GM23338 (cell line): ENCODE measurements around the gene LRIG1. TPM values are rescaled to one million over a fixed set of nuclear protein-coding genes. Genes with fewer than 3 reads are reported as not detected.

Experiments
- ATAC-seq: fragments of 200-7000 bp; cut with Tn5 transposase; 3 replicates; pipeline ENCODE4 v1.9.1; 2020
- DNase-seq: peaks from one replicate; pipeline ENCODE4 v3.0.0-alpha.2; 2015; ENCODE audit warnings: low spot score
- H2AFZ ChIP-seq: fragments of 200-600 bp; sonication (generic); 2 replicates; pipeline ENCODE4 v1.8.0; 2016; ENCODE audit warnings: antibody characterized with exemption, mild to moderate bottlenecking, moderate library complexity
- H3F3A ChIP-seq: fragments of 200-600 bp; sonication (generic); replicated peaks from 2 replicates; pipeline ENCODE4 v1.8.0; 2017; ENCODE audit warnings: antibody characterized with exemption, mixed run types, low read depth
- H3K27ac ChIP-seq: fragments of 200-600 bp; sonication (generic); 2 replicates; pipeline ENCODE4 v1.6.1; 2016; ENCODE audit warnings: low read depth
- H3K27me3 ChIP-seq: fragments of 200-600 bp; sonication (generic); 2 replicates; pipeline ENCODE4 v1.8.0; 2016; ENCODE audit warnings: mild to moderate bottlenecking, mixed run types, moderate library complexity; ENCODE audit not compliant: insufficient read depth
- H3K36me3 ChIP-seq: fragments of 200-600 bp; sonication (generic); 2 replicates; pipeline ENCODE4 v1.8.0; 2016; ENCODE audit warnings: mild to moderate bottlenecking; ENCODE audit not compliant: insufficient read depth
- H3K4me1 ChIP-seq: fragments of 200-600 bp; sonication (generic); 2 replicates; pipeline ENCODE4 v1.8.0; 2016; ENCODE audit warnings: mild to moderate bottlenecking, moderate library complexity; ENCODE audit not compliant: insufficient read depth
- H3K4me2 ChIP-seq: fragments of 200-600 bp; sonication (generic); 2 replicates; pipeline ENCODE4 v1.7.1; 2017; ENCODE audit warnings: mixed run types
- H3K4me3 ChIP-seq: fragments of 200-600 bp; sonication (generic); 2 replicates; pipeline ENCODE4 v1.6.1; 2016; ENCODE audit warnings: mixed run types
- H3K79me2 ChIP-seq: fragments of 200-600 bp; sonication (generic); replicated peaks from 2 replicates; pipeline ENCODE4 v1.8.0; 2017; ENCODE audit warnings: mild to moderate bottlenecking; ENCODE audit not compliant: insufficient read depth
- H3K9me2 ChIP-seq: fragments of 200-600 bp; sonication (generic); 2 replicates; pipeline ENCODE4 v1.8.0; 2017; ENCODE audit not compliant: insufficient read depth
- H4K20me1 ChIP-seq: fragments of 200-600 bp; sonication (generic); replicated peaks from 2 replicates; pipeline ENCODE4 v1.8.0; 2017; ENCODE audit warnings: mild to moderate bottlenecking; ENCODE audit not compliant: insufficient read depth
- H3K27ac Mint-ChIP-seq: 2 replicates; pipeline ENCODE4 v1.8.0; 2020; ENCODE audit warnings: inconsistent platforms, mild to moderate bottlenecking, moderate library complexity, mixed read lengths
- H3K27me3 Mint-ChIP-seq: 3 replicates; pipeline ENCODE4 v1.8.0; 2022; ENCODE audit warnings: low read depth, mild to moderate bottlenecking, moderate library complexity, mixed read lengths, inconsistent platforms; ENCODE audit not compliant: insufficient read depth, poor library complexity
- H3K36me3 Mint-ChIP-seq: 3 replicates; pipeline ENCODE4 v1.8.0; 2021; ENCODE audit warnings: low read depth, mild to moderate bottlenecking, inconsistent platforms, moderate library complexity, mixed read lengths
- H3K4me1 Mint-ChIP-seq: 3 replicates; pipeline ENCODE4 v1.8.0; 2020; ENCODE audit warnings: mild to moderate bottlenecking, inconsistent platforms, mixed read lengths
- H3K4me3 Mint-ChIP-seq: 3 replicates; pipeline ENCODE4 v1.8.0; 2021; ENCODE audit warnings: moderate library complexity, mild to moderate bottlenecking, inconsistent platforms, mixed read lengths
- H3K9me3 Mint-ChIP-seq: 3 replicates; pipeline ENCODE4 v1.8.0; 2020; ENCODE audit warnings: moderate library complexity, mild to moderate bottlenecking, inconsistent platforms, mixed read lengths
- CREB1 ChIP-seq: fragments of 250-450 bp; sonication (Bioruptor Pico); IDR thresholded peaks from 2 replicates; pipeline ENCODE4 v1.5.0; 2020; ENCODE audit warnings: low read depth, mild to moderate bottlenecking, moderate library complexity
- CTCF ChIP-seq, 2 experiments: fragments of 200-600 bp in 1 of 2; sonication (generic) in 1 of 2; conservative IDR thresholded peaks; 2 replicates each; pipeline versions ENCODE4 v1.5.1 to v1.6.1; 2016 to 2017; ENCODE audit warnings: antibody characterized with exemption in 2 of 2, low read depth in 2 of 2, mild to moderate bottlenecking in 2 of 2, moderate library complexity in 1 of 2
- EZH2 ChIP-seq: fragments of 200-600 bp; sonication (generic); IDR thresholded peaks from one replicate; pipeline ENCODE4 v1.8.0; 2017; ENCODE audit warnings: antibody characterized with exemption, mild to moderate bottlenecking, low read depth; ENCODE audit not compliant: unreplicated experiment
- EZH2phosphoT487 ChIP-seq: fragments of 200-600 bp; sonication (generic); IDR thresholded peaks from one replicate; pipeline ENCODE4 v1.8.1; 2018; ENCODE audit warnings: antibody characterized with exemption; ENCODE audit not compliant: unreplicated experiment
- NANOG ChIP-seq: IDR thresholded peaks from 2 replicates; pipeline ENCODE4 v1.6.1; 2016; ENCODE audit warnings: antibody characterized with exemption, borderline replicate concordance
- STAT1 ChIP-seq: IDR thresholded peaks from one replicate; pipeline ENCODE4 v1.6.1; 2016; ENCODE audit warnings: antibody characterized with exemption; ENCODE audit not compliant: unreplicated experiment
- ZNF331 ChIP-seq: fragments of 250-450 bp; sonication (Bioruptor Pico); IDR thresholded peaks from 2 replicates; pipeline ENCODE4 v1.5.0; 2020; ENCODE audit warnings: low read depth, mild to moderate bottlenecking, moderate library complexity
- polyA plus RNA-seq: library from polyadenylated mRNA; unstranded; fragments of >200 nt; fragmentation: Nextera tagmentation; extraction: Ambion mirVana; gene quantifications from 2 replicates; pipeline ENCODE4 v1.2.1, GENCODE V29; 2016
- total RNA-seq: library from RNA; depleted of rRNA; stranded (reverse); fragments of >200 nt; shearing (Covaris generic); gene quantifications from 2 replicates; pipeline ENCODE4 v1.2.3, GENCODE V29; 2014
- TF ChIP-seq, protein P1 (sequence below): fragments of 250-450 bp; sonication (Bioruptor Pico); IDR thresholded peaks from 2 replicates; pipeline ENCODE4 v1.5.0; 2020; ENCODE audit warnings: mild to moderate bottlenecking, moderate library complexity

LRIG1 gene
- total and polyA plus RNA-seq, 2 experiments from 2014 or later = 40.0 to 134 TPM

GRCh38 chr3:66463054-66463631 lies 37.7 kb downstream of the LRIG1 start:
- Mint-ChIP-seq H3K4me3 (no peak overlapping the region), H3K27ac (peak overlapping the region; percentile 7; the same call in 1 of the 2 replicates), H3K9me3 (no peaks in the 10 kb centered on the region), H3K36me3 (peaks cover 46% of the 10 kb centered on the region), H3K27me3 (peaks cover 4% of the 10 kb centered on the region), H3K4me1 (peaks cover 44% of the 10 kb centered on the region)
- Histone ChIP-seq H4K20me1 (peaks cover 75% of the 10 kb centered on the region), H3K36me3 (peaks cover 25% of the 10 kb centered on the region; the same call in 1 of the 2 replicates), H3K27me3 (no peaks in the 10 kb centered on the region), H3K27ac (peak overlapping the region; percentile 33; the same call in 1 of the 2 replicates), H3F3A (no peaks in the 10 kb centered on the region), H3K4me1 (peaks cover 36% of the 10 kb centered on the region), H3K79me2 (peaks cover 97% of the 10 kb centered on the region), H2AFZ (no peak overlapping the region), H3K4me3 (no peak overlapping the region), H3K4me2 (no peak overlapping the region), H3K9me2 (no peaks in the 10 kb centered on the region)
- DNase-seq = no peak
- ATAC-seq = no peak
- TF ChIP-seq EZH2phosphoT487 = no peak

DNA sequence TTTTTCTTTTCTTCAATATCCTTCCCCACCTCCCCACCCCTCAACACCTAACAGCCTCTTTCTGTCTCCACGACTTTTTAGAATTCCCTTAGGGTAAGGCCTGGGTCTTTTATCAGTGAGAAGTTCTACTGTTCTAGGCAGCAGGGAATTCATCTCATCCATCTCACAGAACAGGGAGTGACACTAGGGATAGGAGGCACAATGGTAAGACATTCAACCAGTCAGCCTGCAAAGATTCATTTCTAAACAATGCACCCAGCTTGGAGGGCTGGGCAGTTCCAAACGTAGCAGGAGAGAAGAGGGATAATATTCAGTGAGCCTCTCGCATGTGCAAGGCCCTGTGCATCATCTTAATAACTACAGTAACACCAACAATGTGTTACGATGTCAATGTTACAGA lies 43.6 kb downstream of the LRIG1 start:
- ATAC-seq = no peak
- H3K79me2 ChIP-seq = peaks cover 95% of the 10 kb centered on the region
- H3K27ac ChIP-seq = no peak overlapping the region

DNA sequence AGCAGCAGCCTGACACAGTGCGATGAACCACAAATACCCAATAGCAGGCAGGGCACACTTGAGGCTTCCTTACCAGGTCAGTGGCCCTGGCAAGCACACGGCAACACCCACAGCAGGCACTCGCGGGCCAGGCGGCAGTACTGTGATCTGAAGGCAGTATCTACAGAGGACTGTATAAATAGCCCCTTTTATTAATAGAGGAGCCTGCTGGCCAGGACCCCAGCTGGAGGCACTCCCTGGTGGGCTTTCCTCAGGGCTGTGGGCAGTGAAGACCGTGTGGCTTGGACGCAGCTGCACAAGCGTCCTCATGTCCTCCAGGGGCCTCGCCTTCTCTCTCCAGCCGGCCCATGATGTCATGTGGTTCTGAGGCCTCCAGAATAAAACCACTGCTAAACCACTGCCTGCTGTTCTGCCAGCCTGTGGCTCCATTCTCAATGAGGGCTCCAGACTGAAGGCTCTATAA lies 44.1 kb downstream of the LRIG1 start:
- peaks cover 93% of the 10 kb centered on the region for H3K36me3 Mint-ChIP-seq
- peaks cover 35% of the 10 kb centered on the region for H3K4me1 ChIP-seq
- TF ChIP-seq NANOG (no peak), STAT1 (no peak), EZH2phosphoT487 (no peak), EZH2 (no peak), CREB1 (CRISPR knock-in tag) (no peak), CTCF (conservative IDR thresholded peaks at IDR 0.05; ENCODE audit: low read depth in 2 of 2) (no peak)
- TF ChIP-seq, protein P1, sequence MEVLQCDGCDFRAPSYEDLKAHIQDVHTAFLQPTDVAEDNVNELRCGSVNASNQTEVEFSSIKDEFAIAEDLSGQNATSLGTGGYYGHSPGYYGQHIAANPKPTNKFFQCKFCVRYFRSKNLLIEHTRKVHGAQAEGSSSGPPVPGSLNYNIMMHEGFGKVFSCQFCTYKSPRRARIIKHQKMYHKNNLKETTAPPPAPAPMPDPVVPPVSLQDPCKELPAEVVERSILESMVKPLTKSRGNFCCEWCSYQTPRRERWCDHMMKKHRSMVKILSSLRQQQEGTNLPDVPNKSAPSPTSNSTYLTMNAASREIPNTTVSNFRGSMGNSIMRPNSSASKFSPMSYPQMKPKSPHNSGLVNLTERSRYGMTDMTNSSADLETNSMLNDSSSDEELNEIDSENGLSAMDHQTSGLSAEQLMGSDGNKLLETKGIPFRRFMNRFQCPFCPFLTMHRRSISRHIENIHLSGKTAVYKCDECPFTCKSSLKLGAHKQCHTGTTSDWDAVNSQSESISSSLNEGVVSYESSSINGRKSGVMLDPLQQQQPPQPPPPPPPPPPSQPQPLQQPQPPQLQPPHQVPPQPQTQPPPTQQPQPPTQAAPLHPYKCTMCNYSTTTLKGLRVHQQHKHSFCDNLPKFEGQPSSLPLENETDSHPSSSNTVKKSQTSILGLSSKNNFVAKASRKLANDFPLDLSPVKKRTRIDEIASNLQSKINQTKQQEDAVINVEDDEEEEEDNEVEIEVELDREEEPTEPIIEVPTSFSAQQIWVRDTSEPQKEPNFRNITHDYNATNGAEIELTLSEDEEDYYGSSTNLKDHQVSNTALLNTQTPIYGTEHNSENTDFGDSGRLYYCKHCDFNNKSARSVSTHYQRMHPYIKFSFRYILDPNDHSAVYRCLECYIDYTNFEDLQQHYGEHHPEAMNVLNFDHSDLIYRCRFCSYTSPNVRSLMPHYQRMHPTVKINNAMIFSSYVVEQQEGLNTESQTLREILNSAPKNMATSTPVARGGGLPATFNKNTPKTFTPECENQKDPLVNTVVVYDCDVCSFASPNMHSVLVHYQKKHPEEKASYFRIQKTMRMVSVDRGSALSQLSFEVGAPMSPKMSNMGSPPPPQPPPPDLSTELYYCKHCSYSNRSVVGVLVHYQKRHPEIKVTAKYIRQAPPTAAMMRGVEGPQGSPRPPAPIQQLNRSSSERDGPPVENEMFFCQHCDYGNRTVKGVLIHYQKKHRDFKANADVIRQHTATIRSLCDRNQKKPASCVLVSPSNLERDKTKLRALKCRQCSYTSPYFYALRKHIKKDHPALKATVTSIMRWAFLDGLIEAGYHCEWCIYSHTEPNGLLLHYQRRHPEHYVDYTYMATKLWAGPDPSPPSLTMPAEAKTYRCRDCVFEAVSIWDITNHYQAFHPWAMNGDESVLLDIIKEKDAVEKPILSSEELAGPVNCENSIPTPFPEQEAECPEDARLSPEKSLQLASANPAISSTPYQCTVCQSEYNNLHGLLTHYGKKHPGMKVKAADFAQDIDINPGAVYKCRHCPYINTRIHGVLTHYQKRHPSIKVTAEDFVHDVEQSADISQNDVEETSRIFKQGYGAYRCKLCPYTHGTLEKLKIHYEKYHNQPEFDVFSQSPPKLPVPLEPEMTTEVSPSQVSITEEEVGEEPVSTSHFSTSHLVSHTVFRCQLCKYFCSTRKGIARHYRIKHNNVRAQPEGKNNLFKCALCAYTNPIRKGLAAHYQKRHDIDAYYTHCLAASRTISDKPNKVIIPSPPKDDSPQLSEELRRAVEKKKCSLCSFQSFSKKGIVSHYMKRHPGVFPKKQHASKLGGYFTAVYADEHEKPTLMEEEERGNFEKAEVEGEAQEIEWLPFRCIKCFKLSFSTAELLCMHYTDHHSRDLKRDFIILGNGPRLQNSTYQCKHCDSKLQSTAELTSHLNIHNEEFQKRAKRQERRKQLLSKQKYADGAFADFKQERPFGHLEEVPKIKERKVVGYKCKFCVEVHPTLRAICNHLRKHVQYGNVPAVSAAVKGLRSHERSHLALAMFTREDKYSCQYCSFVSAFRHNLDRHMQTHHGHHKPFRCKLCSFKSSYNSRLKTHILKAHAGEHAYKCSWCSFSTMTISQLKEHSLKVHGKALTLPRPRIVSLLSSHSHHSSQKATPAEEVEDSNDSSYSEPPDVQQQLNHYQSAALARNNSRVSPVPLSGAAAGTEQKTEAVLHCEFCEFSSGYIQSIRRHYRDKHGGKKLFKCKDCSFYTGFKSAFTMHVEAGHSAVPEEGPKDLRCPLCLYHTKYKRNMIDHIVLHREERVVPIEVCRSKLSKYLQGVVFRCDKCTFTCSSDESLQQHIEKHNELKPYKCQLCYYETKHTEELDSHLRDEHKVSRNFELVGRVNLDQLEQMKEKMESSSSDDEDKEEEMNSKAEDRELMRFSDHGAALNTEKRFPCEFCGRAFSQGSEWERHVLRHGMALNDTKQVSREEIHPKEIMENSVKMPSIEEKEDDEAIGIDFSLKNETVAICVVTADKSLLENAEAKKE (CRISPR knock-in tag) = no peak

More for the DNA sequence above, 43.6 kb downstream of the LRIG1 start:
- H3K9me3 Mint-ChIP-seq = no peaks in the 10 kb centered on the region
- Histone ChIP-seq H3K36me3 (peaks cover 47% of the 10 kb centered on the region), H3K4me1 (peaks cover 29% of the 10 kb centered on the region), H3K27me3 (no peaks in the 10 kb centered on the region), H3F3A (0 out of 2 replicates have a peak, but pooled peaks cover 5% of the 10 kb centered on the region), H3K4me2 (no peak overlapping the region), H3K9me2 (no peaks in the 10 kb centered on the region), H2AFZ (no peak overlapping the region), H4K20me1 (peaks cover 50% of the 10 kb centered on the region), H3K4me3 (no peak overlapping the region)
- H3K4me1 Mint-ChIP-seq = peaks cover 37% of the 10 kb centered on the region
- TF ChIP-seq ZNF331 = no peak
- peak overlapping the region; percentile 24; the same call in 1 of the 2 replicates for H3K27ac Mint-ChIP-seq
- H3K36me3 Mint-ChIP-seq = peaks cover 93% of the 10 kb centered on the region
- H3K4me3 Mint-ChIP-seq = no peak overlapping the region
- no peak for DNase-seq
- H3K27me3 Mint-ChIP-seq = peaks cover 7% of the 10 kb centered on the region

More for the DNA sequence above, 44.1 kb downstream of the LRIG1 start:
- H3K4me3 Mint-ChIP-seq = no peak overlapping the region
- no peaks in the 10 kb centered on the region for H3K27me3 ChIP-seq
- H2AFZ ChIP-seq = no peak overlapping the region
- peaks cover 42% of the 10 kb centered on the region for H3K4me1 Mint-ChIP-seq
- DNase-seq (no peak), ATAC-seq (no peak; the same call in 2 of the 3 replicates)
- H3K27me3 Mint-ChIP-seq = peaks cover 7% of the 10 kb centered on the region
- no peak overlapping the region for H3K27ac ChIP-seq
- H3K9me2 ChIP-seq = no peaks in the 10 kb centered on the region
- peak overlapping the region; percentile 36; the same call in 1 of the 2 replicates for H3K27ac Mint-ChIP-seq
- no peak overlapping the region for H3K4me3 ChIP-seq
- no peak overlapping the region for H3K4me2 ChIP-seq
- H3F3A ChIP-seq = 0 out of 2 replicates have a peak, but pooled peaks cover 6% of the 10 kb centered on the region
- H4K20me1 ChIP-seq = peaks cover 50% of the 10 kb centered on the region
- H3K36me3 ChIP-seq = peaks cover 43% of the 10 kb centered on the region
- no peaks in the 10 kb centered on the region for H3K9me3 Mint-ChIP-seq
- H3K79me2 ChIP-seq = peaks cover 95% of the 10 kb centered on the region
